Measurements from ENCODE around the gene RXRG.

The RXRG gene

DNA sequence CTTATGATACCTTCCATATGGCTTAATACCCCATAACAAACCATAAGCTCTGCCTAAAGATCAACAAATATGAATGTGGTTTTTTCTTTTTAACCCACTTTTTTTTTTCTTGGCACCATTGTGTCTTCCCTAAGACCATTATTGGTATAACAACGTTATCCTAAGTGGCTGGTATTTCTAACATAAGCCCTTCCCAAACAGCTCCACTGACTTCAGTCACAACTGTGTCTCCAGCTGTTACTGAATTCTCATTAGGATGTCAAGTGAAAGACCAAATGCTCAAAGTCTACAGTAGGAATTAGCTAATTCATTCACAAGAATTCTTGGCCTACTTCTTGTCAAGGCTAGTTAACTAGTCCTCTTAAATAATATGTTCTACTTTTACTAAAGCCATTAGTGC is 4.2 kb upstream of the RXRG start:
- no peak for DNase-seq (ENCODE audit: low spot score)

DNA sequence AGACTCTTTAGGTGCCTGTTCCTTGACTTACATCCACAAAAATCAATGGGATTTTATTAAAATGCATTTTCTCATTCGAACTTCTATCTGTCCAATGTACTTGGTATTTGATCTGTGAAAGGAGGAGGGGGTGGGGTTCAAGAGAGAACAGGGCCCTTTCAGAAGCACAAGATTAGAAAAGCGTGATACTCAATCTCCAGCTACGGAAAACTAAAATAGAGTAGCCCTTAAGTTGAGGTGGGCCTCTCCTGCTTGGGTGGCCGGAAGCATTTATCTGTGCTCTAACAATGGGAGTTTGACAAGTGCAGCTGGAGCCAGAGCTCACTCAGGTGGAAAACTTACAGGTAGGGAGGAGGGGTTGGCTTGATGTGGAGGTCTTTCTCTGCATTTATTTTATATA is 462 bp upstream of the RXRG start:
- no peak for DNase-seq (ENCODE audit: low spot score)

DNA sequence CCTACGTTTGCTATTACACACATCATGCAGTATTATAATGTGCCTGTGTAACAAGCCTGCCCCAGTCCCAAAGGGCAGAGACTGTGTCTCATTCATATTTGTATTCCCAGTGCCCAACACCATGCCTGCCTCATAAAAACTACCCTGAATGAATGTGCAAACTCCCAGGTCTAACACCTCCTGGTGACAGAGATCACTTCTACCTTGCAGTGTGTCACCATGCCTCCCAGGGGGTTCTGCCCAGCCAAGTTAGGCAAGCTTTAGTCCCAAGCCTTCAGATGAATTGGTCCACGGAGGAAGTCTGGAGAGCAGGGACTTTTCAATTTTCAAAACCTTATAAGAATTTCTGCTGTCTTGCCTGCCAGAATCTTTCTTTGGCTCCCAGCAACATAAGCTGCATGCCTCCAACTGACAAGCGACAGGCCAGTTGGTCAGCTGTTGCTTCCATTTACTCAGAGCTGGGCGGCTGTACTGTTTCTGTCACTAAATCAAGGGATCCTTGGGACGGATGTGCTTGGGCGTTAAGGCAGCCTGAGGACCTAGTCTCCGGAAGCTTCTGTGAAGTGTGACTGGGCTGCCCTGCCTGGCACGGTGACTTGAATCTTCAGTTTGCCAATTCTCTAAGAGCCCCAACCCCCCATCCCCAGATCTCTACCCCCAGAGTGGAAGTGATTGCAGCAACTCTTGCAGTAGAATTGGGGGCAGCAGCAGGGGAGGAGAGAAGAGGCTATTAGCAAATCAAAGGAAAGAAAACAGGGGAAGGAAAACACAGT is 1.2 kb downstream of the RXRG start:
- no peak for DNase-seq (ENCODE audit: low spot score)

DNA sequence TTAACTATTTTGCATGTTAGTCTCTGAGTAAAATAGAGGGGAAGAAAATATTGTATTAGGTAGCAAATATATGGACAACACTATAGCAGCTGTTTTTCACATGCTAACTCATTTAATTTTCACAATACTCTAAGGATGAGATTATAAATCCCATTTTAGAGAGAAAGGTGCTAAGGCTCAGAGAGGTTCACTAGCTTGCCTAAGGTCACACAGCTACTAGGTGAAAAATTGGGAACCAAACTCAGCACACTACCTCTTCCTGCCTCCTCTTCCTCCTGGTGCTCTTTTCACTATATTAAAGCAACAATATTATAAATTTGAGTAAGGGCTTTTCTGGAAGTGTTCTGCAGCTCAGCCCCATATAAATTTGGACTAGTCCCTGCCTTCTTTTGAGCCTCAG is 2.3 kb downstream of the RXRG start:
- no peak for DNase-seq (ENCODE audit: low spot score)

DNA sequence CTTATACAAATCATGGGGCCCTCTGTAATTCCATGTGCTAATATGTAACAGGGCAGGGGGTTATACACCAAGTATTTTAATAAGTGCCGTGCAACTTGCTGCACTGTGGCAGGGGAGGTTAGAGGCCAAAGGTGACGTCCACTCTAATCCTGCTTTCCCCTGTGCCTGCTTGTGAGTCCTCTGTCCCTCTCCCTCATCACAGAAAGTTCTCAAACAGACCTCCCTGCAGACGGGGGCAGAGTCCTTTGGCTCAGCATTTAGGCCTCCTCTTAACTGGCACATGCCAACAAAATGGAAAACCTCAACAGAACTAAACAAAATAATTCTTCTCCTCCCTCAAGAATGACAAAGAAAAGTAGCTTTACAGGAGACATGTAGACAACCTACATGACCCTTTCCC is 2.9 kb downstream of the RXRG start:
- no peak for DNase-seq (ENCODE audit: low spot score)

DNA sequence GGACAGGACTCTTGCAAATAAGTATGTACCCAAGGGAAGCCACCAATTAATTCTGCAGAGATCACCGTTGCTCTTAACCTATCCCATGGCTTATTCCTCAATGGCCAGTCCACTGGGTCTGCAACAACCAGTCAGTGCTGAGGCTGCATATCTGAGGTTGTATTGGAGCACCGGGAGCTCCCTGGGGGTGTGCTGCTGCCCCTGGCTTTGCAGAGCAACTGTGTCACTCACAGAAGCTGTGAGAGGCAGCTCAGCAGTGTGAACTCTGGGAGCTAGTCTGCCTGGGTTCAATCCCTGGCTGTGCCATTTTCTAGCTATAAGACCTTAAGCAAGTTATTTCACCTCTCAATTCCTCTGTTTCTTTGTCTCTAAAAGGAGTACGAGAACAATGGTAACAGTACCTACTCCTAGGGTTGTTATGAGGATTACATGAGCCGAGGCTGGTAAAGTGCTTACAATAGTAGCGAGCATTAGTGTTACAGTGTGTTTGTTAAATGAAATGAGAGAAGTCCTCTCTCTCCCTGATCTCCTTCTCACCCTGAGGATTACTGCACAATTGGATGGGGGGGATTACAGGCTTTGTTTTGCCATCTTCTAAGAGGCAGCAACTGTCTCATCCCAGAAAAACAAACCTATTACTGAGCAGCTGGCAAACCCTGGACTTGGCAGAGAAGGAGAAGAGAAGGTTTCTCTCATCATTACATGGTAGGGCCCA is 3.6 kb downstream of the RXRG start:
- no peak for DNase-seq (ENCODE audit: low spot score)

DNA sequence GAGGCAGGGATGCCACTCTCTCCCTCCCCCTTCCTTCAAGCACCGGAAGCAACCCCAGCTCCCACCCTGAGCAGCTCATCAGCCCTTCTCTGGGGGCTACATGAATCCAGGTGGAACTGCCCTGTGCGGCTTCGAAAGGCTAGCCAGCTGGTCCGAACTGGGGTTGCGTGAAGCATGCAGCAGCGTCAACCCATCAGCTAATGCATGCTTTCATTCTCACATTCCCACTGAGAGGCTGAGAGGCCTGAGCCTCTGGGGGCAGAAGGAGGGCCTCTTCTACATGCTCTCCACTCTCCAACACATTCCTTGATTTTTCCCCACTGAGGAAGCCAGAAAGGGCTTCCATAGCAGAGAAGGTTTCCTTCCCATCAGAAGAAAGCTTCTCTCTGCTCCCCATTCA is 5.6 kb downstream of the RXRG start:
- DNase-seq (ENCODE audit: low spot score): no peak

DNA sequence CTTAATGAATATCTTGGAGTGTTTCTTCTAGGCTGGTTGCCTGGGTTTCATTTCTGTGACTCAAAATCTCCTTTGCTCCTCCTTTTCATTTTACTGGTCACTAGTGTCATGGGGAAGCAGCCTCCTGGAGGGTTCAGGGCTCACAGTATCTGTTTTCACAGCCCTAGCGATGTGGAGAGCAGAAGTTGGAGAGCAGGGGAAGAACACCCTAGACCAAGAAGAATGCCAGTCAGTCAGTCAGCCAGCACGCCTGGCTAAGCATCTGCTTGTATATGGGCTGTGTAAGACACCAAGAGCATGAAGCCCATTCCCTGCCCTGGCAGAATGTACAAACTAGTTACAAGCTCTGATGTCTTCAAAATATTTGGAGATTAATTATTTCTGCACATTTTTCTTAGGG is 7.9 kb downstream of the RXRG start:
- DNase-seq (ENCODE audit: low spot score): no peak

DNA sequence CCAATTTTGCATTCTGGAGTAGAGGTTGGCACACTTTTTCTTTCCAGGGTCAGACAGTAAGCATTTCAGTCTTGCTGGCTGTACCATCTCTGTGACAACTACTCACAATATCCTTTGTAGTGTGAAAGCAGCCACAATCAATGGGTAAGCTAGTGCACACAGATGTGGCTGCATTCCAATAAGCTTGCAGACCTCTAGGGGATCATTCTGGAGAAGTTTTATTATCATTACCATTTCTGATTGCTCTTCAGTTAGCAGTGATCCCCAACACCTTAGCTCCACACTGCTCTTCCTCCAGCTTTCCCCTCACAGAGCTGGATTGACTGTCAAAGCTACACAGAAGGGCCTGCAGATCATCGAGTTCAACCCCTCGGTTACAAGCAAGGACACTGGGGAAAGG is 9.1 kb downstream of the RXRG start:
- DNase-seq (ENCODE audit: low spot score): no peak

DNA sequence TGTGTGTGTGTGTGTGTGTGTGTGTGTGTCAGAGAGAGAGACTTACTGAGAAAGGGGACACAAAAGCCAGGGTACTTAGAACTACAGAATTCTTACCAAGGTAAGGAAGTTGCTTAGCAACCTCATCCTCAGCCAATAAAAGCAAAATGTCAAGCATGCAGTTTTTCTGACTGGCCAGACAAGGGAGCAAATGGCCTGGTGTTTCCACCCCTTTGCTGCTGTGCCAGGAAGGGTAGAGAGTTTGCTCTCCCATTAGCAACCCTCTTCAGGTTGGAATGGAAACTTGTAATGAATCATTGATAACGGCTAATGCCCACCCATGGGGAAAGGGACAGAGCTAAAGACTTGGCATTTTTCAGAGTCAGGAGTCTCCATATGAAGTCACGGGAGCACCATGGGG is 10.6 kb downstream of the RXRG start:
- no peak for DNase-seq (ENCODE audit: low spot score)

DNA sequence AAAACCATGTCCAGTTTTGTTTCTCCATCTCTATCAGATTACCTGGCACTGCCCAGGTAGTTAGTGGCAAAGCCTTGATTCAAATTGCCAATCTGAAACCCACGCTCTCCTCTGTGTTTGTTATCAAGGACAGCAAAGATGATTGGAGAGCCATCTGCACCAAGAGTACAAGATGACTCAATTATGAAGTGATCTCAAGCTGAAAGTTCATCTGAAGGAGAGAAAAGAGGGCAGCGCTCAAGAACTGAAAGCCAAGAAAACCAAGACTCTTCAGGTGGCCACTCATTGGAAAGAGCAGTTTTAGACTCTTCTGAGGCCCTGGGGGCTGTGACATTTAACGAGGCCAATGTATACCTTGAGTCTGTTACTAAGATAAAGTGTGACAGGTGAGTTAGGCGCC is 13.8 kb downstream of the RXRG start:
- no peak for DNase-seq (ENCODE audit: low spot score)

DNA sequence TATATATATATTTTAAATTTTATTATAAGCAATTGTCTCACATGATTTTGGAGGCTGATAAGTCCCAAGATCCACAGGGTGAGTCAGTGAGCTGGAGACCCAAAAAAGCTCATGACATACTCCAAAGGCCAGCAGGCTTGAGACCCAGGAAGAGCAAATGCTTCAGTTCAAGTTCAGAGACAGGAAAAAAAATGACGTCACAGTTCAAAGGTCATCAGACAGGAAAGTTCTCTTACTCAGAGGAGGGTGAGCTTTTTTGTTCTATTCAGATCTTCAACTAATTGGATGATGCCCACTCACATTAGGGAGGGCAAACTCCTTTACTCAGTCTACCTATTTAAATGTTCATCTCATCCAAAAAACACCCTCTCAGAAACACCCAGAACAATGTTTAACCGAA is 18.2 kb downstream of the RXRG start:
- DNase-seq (ENCODE audit: low spot score): no peak

DNA sequence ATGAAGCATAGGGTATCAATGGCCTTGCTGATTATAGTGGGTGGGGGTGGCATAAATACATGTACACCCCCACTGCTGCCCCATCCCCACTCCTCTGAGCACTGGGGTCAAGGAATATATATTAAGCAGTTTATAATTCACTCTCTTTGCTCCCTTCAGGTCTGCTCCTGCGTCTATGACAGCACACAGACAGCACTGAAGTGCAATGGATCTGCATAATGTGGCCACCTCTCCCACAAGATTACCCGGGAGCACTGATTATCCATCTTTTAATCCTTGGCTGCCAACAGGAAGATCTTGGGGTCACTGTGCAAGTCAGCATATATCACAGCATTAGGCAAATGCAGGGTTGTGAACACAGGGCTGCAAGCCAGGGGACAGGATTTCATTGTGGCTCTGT is 19.3 kb downstream of the RXRG start:
- no peak for DNase-seq (ENCODE audit: low spot score)

DNA sequence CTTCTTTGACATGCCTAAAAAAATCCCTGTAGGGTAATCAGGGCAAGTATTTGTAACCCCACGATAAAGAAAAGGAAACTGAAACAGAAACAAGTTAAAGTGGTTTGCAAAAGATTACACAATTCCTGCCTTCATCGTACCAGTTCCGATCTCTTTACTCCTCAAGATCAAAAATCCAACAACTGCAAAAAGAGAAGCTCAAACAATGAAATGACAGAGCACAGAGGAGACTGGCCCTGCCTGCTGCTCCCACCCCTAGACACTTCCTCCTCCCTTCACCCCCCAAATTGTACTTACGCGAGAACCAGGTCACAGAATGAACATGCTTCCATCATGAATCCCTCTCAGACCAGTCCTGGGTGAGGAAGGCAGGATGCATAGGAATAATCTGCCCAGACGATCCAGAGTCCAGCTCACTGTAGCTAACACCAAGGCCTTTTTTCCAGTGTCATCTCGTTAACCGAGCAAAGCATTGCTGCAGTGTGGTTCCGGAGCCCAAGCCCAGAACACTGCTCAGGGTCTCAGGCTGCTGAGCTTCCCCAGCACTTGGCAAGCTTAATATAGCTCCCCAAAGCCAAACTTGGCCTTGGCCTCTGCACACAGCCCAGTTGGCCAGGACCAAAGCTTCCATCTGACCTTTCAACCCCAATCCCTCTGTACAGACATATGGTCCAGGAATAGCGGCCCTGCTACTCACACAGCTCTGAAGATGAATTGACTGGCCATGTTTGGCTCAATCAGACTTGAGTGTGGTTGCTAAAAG is 20.3 kb downstream of the RXRG start:
- DNase-seq (ENCODE audit: low spot score): no peak

DNA sequence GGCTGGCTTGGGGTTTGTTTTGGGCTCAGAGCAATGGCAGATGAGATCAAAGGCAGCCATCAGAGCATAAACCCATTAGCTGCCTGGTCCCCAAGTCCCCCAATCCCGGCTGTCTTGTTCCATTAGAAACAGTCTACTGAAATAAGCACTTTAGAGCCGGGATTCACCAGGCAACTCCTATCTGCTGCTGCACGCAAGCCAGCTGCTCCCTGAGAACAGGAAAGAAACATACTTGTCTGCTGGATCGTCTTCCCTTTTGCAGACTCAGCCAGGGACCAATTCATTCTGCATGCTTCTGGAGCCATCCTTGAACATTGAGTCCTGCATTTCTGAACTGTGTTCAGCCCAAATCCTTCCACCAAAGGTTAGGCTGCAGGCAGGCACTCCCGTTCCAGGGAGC is 21.8 kb downstream of the RXRG start:
- DNase-seq (ENCODE audit: low spot score): no peak

DNA sequence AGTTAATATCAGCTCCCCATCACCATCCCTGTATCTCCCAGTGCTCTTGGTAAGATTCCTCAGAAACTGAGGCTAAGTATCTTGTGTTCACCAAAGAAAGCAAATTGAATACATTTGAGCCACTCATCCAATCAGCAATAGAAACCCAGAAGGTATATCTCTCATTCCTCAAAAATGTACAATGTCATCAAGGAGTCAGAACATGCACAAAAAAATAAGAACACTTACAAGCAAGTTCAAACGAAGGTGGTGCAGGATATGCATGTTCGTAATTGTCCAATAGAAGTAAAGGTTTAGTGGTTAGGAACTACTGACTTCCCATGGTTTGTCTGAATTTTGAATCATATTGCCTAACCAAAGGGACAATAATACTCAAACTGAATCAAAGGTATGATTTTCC is 24.3 kb downstream of the RXRG start:
- no peak for DNase-seq (ENCODE audit: low spot score)

DNA sequence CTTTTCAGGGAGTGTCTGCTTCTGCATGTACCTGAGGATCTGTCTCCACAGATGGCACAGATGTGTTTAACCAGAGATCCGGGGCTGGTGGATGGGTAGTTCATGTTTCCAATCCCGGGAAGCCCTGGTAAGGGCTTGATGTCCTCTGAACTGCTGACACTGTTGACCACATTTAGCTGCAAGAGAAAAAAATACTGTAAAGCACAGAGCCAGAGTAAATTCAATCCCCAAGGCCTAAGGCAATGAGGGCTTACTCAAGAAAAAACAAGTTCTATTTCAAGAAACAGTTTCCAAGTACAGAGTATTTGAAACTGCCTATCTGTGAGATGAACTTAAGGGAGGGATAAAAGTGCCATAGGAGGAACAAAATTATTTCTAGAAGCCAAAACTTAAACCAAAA is 25.1 kb downstream of the RXRG start:
- no peak for DNase-seq (ENCODE audit: low spot score)

DNA sequence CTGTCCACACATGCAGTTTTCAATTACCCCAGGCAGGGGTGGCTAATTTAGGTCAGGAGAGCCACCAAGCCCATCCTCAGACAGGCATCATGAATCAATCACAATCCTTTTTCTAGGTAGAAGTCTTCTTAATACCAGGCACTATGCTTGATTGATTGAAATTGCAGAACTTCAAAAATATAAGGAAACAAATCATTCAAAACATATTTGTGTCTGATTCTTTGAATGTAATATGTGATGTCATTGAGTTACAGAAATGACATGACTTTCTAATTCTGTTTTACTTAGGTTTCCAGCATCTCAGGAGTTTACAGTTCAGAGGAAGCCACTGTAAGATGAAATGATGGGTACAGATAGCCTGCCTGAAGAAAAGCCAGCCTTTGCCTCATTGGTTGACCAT is 26.7 kb downstream of the RXRG start:
- no peak for DNase-seq (ENCODE audit: low spot score)

DNA sequence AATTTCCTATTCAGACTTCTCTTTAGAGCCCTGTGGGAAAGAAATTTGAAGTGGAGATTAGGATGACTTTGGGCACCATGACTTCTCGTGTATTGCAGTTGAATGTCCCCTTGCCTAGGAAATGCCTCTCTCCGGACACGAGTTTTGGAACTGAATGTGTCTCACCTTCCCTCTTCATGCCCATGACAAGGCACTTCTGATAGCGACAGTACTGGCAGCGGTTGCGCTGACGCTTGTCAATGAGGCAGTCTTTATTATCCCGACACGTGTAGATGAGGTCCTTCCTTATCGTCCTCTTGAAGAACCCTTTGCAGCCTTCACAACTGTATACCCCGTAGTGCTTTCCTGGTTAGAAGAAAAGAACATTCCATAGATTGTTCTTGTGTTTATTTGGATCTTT is 28.1 kb downstream of the RXRG start:
- no peak for DNase-seq (ENCODE audit: low spot score)

DNA sequence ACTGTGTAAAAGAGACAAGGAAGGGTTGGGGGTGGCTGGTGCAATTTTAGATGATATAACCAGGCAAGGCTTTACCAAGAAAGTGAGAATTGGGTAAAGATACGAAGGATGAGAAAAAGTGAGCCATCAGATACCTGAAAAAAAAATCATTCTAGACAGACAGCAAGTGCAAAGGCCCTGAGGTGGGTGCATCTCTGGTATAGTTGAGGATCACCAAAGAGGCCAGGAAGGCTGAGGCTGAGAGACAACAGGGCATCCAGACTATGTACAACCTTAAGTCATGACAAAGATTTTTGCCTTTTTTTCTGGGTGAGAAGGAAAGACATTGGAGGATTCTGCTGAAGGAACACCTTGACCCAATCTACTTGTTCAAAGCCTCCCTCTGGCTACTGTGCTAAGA is 29.9 kb downstream of the RXRG start:
- no peak for DNase-seq (ENCODE audit: low spot score)

DNA sequence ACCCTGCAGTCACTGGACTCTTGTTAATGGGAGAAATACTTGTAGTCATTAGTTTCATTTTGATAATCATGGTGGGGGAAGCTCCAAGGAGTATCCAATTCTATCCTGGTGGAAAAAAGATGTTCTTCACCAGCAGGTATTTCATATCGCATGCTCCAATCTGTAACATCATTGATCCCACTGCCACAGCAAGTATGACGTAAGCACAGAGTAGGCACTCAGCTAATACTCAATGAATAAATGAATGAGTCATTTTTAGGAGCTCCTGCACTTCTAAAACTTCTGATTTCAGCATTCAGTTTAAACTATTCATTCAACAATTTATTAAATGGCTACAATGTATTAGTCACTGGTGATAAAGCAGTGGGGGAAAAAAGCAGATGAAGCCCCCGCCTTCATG is 30.3 kb downstream of the RXRG start:
- DNase-seq (ENCODE audit: low spot score): no peak

DNA sequence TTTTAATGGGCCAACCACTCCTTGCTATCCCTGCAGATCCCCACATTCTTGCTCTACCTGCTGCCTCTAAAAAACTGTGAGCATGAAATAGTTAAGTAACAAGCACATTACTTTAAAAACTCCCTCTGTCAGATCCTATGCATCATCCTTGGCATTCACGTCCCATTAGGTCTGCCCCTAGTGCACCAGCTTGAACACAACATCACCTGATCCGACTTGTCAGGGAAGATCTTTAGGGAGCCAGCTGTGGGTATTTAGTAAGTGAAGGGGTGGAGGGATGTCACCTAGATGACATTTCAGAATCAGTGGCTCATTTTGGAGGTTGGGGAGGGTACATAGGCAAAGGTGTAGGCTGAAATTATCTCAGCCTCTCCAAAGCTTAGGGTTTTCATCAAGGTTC is 33.5 kb downstream of the RXRG start:
- no peak for DNase-seq (ENCODE audit: low spot score)

DNA sequence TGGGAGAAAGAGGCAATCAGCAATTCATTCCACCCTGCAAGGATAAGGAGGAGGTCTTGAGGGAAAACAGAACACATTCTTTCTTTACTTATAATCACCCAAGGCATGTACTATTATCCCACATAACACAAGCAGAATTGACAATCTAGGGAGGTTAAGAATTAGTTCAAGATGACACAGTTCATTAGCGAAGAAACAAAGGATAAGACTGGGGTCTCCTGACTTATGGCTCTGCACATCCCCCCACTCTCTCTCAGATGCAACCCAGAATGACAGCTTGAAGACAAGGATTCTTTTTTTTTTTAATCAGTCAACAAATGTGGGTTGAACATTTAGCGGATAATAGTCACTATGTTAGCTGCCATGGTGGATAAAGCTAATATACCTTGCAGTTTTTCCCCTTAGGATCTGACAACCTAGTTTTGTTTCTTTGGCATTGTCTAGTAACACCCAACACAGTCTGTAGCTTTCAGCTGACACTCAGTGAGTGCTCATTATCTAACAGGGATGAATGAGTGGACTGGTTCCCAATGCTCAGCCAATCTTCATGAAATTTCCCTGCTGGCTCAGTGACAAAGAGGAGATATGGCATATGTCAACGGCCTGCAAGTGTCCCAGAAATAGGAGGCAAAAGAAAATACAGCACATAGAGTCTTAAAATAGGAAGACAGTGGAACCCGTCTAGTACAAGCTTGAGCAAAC is 35.1 kb downstream of the RXRG start:
- DNase-seq (ENCODE audit: low spot score): no peak

Measured in left forelimb (tissue), 1 donor.